ENCODE results near the gene MRC2. TPM values are rescaled to one million over a fixed set of nuclear protein-coding genes. Genes with fewer than 3 reads are reported as not detected.

The MRC2 gene
- 120 TPM for total RNA-seq (ENCODE audit: unreplicated experiment)
- long read RNA-seq, full-length matches to known transcripts = 1 of 8 reads
- long read RNA-seq, partial matches to known transcripts = 7 of 8 reads
- long read RNA-seq, other reads (novel, unspliced or antisense) = 0 of 8 reads

DNA sequence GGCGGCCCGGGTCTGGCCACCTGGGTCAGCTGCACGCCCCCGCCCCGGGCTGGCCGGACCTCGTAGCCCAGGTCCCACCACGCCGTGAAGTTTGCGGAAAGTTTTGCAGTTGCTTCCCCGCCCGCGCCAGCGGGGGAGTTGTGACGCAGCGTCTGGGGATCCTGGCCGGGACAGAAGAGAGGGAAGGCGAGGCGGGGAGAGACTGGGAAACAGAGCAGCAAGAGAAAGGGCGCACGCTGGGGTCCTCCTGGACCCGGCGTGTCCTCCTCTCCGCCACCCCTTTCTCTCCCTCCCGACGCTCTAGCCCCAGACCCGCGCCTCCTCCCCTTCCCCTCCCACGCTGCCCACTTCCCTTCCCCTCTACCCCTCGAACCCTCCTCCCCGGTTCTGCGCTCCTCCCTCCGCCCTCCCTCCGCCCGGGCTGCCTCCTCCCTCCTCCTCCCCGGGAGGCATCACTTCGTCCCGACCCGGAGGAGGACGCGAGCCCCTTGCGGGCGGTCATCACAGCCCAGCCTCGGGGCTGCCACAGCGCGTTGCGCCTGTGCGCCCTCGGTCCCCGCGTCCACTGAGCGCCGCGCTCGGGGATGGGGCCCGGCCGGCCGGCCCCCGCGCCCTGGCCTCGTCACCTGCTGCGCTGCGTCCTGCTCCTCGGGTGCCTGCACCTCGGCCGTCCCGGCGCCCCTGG, at the start of gene MRC2:
MRC2 (plus strand) TSS at position 452 of the 685 bp plus-strand sequence; CDS start at position 585, 133 bp downstream.
- H3K27ac Mint-ChIP-seq (ENCODE audit: unreplicated experiment) = peak within 1 kb of the TSS; percentile 72
- H3K4me1 Mint-ChIP-seq (ENCODE audit: unreplicated experiment) = peaks cover 45% of the 10 kb centered on the region
- peaks cover 16% of the 10 kb centered on the region for H3K36me3 Mint-ChIP-seq (ENCODE audit: low read depth, unreplicated experiment)
- DNase-seq (ENCODE audit: low spot score) = peak; percentile 62
- no peaks in the 10 kb centered on the region for H3K9me3 Mint-ChIP-seq (ENCODE audit: unreplicated experiment)
- no peak for TF ChIP-seq CTCF (IDR thresholded peaks at IDR 0.05; ENCODE audit: unreplicated experiment)
- H3K4me3 Mint-ChIP-seq (ENCODE audit: unreplicated experiment) = peak within 1 kb of the TSS; percentile 96
- peaks cover 27% of the 10 kb centered on the region for H3K27me3 Mint-ChIP-seq (ENCODE audit: unreplicated experiment)

GRCh38 chr17:62578757-62579487, 48.5 kb upstream of the MRC2 start:
- H3K27ac Mint-ChIP-seq (ENCODE audit: unreplicated experiment) = no peak overlapping the region
- no peak overlapping the region for H3K4me3 Mint-ChIP-seq (ENCODE audit: unreplicated experiment)
- H3K9me3 Mint-ChIP-seq (ENCODE audit: unreplicated experiment) = no peaks in the 10 kb centered on the region
- TF ChIP-seq CTCF (IDR thresholded peaks at IDR 0.05; ENCODE audit: unreplicated experiment) = no peak
- peaks cover 1% of the 10 kb centered on the region for H3K27me3 Mint-ChIP-seq (ENCODE audit: unreplicated experiment)
- no peak for DNase-seq (ENCODE audit: low spot score)
- no peaks in the 10 kb centered on the region for H3K4me1 Mint-ChIP-seq (ENCODE audit: unreplicated experiment)
- H3K36me3 Mint-ChIP-seq (ENCODE audit: low read depth, unreplicated experiment) = peaks cover 13% of the 10 kb centered on the region

- Mint-ChIP-seq H3K27ac (ENCODE audit: unreplicated experiment) (no peak overlapping the region), H3K4me1 (ENCODE audit: unreplicated experiment) (peaks cover 10% of the 10 kb centered on the region), H3K27me3 (ENCODE audit: unreplicated experiment) (peaks cover 1% of the 10 kb centered on the region), H3K9me3 (ENCODE audit: unreplicated experiment) (no peaks in the 10 kb centered on the region), H3K4me3 (ENCODE audit: unreplicated experiment) (no peak overlapping the region), H3K36me3 (ENCODE audit: low read depth, unreplicated experiment) (peaks cover 13% of the 10 kb centered on the region)
- TF ChIP-seq CTCF (IDR thresholded peaks at IDR 0.05; ENCODE audit: unreplicated experiment) = no peak
- DNase-seq (ENCODE audit: low spot score) = no peak
Measured at GRCh38 chr17:62580947-62581346, 46.5 kb upstream of the MRC2 start.

DNA sequence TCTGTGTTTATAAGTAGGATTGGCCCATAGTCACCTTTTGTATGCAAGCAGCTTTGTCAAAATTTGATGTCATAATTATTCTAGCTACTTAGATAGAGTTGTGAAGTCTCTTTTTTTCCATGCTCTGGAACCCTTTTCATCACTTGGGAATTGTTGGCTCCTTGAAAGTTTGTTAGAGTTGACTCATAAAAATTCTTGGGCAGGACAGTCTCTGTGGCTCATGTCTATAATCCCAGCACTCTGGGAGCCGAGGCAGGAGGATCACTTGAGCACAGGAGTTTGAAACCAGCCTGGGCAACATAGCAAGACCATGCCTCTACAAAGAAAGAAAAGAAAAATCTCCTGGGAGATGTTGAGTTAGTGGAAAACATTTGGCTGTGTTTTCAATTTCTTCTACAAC, 45.7 kb upstream of the MRC2 start:
- H3K4me3 Mint-ChIP-seq (ENCODE audit: unreplicated experiment) = peak overlapping the region; percentile 28
- H3K27me3 Mint-ChIP-seq (ENCODE audit: unreplicated experiment) = peaks cover 1% of the 10 kb centered on the region
- H3K9me3 Mint-ChIP-seq (ENCODE audit: unreplicated experiment) = no peaks in the 10 kb centered on the region
- no peak for TF ChIP-seq CTCF (IDR thresholded peaks at IDR 0.05; ENCODE audit: unreplicated experiment)
- no peak overlapping the region for H3K27ac Mint-ChIP-seq (ENCODE audit: unreplicated experiment)
- H3K36me3 Mint-ChIP-seq (ENCODE audit: low read depth, unreplicated experiment) = peaks cover 9% of the 10 kb centered on the region
- no peak for DNase-seq (ENCODE audit: low spot score)
- H3K4me1 Mint-ChIP-seq (ENCODE audit: unreplicated experiment) = peaks cover 18% of the 10 kb centered on the region

DNA sequence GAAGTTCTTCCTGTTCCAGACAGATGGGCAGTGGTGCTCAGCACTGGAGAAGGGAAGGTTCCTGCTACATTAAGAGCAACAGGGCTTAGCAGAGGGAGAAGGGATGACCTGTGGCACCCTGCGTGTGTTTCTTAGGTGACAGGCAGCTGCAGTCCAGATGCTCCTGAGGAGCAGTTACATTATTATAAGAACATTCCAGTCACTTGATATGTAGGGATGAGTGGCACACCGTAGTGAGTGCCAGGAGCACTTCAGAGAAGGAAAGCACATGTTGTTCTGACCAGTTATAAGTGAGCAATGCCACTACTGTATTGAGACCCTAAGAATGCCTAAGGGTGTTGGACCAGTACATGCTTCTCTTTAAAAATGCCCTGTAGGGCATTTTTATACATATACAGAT, 39.9 kb upstream of the MRC2 start:
- no peak for TF ChIP-seq CTCF (IDR thresholded peaks at IDR 0.05; ENCODE audit: unreplicated experiment)
- no peak for DNase-seq (ENCODE audit: low spot score)
- Mint-ChIP-seq H3K27me3 (ENCODE audit: unreplicated experiment) (no peaks in the 10 kb centered on the region), H3K4me1 (ENCODE audit: unreplicated experiment) (peaks cover 30% of the 10 kb centered on the region), H3K4me3 (ENCODE audit: unreplicated experiment) (no peak overlapping the region), H3K27ac (ENCODE audit: unreplicated experiment) (no peak overlapping the region), H3K9me3 (ENCODE audit: unreplicated experiment) (no peaks in the 10 kb centered on the region), H3K36me3 (ENCODE audit: low read depth, unreplicated experiment) (peaks cover 12% of the 10 kb centered on the region)
